Fibroblast of skin of back (primary cell): ENCODE measurements around the gene SLC17A7.
"Not testable (repeated sequence)": the region's sequence is repeated elsewhere in the genome, so short reads cannot be mapped to it uniquely, and the experiment has no call there.

Source experiments
- DNase-seq: peaks from one replicate; pipeline ENCODE4 v3.0.0-alpha.2; 2013

The SLC17A7 gene

DNA sequence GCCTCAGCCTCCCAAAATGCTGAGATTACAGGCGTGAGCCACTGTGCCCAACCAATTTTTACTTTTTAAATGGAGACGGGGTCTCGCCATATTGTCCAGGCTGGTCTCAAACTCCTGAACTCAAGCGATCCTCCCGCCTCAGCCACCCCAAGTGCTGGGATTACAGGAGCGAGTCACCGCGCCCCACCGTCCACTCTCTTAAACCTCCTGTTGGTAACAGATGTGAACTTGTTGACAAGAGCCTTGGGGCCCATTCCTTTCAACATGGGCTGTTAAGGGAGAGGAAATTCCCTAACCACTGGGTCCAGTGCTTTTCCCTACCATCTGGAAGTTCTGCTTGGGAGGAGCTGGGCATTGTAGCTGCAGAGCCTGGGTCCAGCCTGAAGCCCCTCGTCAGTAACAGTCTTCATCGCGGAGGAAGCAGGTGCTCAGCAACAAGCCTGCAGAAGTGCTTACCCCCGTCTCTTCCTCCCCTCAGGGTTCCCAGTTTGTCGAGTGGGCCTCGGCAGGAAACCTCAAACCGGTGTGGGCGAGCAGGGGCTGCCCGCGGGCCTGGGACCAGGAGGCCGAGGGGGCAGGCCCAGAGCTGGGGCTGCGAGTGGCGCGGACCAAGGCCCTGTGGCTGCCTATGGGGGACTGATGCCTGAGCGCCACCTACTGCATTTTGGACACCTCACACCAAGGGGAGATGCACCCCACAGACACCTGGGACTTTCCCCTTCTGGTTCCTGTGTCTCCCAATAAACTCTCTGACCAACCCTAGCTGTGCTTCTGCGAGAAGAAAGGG, 28.7 kb upstream of the SLC17A7 start:
- no peak for DNase-seq

DNA sequence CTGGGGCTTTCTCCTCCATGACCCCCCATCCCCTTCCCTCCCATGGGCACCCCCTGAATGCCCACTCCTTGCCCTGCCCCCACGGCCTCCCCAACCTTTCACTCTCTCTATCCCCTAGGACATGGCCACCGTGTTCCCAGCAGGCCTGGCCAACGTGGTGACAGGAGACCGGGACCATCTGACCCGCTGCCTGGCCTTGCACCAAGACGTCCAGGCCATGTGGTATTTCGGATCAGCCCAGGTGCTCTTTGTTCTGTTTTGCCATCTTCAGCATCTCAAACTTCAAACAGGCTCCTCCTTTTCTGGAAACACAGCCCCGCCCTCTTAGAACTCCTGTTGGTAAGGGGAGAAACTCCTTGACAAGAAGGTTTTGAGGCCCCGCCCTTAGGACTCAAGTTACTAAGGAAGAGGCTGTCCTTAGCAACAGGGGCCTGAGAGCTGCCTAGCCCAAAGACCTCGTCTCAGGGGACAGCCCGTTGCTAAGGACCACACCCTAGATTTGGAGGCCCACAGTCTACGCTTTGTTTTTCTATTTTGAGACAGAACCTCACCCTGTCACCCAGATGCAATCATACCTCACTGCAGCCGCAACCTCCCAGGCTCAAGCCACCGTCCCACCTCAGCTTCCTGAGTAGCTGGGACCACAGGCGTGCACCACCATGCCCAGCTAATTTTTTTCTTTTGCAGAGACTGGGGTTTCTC, 27.6 kb upstream of the SLC17A7 start:
- DNase-seq = peak; percentile 87

DNA sequence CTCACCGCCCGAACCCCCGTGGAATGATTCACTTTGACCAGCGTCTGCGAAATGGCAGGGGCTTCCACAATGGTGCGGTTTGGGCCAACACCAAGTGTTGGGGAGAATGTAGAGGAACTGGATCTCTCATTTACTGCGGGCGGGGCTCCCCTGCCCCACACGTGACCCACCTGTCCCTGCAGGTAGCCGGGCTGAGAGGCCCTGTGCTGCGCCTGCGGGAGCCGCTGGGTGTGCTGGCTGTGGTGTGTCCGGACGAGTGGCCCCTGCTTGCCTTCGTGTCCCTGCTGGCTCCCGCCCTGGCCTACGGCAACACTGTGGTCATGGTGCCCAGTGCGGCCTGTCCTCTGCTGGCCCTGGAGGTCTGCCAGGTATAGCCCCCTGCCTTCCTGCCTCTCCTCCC, 26.9 kb upstream of the SLC17A7 start:
- DNase-seq = no peak

DNA sequence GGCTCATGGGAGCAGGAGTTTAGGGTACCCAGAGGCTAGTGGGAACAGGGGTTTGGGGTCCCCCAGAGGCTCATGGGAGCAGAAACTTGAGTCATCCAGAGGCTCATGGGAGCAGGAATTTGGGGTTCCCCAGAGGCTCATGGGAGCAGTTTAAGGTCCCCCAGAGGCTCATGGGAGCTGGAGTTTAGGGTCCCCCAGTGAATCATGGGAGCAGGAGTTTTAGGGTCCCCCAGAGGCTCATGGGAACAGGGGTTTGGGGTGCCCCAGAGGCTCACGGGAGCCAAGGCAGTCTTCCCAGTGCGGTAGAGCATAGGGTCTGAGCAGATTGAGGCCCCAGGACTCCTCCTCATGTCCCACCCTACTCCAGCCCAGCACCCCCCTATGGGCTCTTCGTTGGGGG, 24.0 kb upstream of the SLC17A7 start:
- no peak for DNase-seq

DNA sequence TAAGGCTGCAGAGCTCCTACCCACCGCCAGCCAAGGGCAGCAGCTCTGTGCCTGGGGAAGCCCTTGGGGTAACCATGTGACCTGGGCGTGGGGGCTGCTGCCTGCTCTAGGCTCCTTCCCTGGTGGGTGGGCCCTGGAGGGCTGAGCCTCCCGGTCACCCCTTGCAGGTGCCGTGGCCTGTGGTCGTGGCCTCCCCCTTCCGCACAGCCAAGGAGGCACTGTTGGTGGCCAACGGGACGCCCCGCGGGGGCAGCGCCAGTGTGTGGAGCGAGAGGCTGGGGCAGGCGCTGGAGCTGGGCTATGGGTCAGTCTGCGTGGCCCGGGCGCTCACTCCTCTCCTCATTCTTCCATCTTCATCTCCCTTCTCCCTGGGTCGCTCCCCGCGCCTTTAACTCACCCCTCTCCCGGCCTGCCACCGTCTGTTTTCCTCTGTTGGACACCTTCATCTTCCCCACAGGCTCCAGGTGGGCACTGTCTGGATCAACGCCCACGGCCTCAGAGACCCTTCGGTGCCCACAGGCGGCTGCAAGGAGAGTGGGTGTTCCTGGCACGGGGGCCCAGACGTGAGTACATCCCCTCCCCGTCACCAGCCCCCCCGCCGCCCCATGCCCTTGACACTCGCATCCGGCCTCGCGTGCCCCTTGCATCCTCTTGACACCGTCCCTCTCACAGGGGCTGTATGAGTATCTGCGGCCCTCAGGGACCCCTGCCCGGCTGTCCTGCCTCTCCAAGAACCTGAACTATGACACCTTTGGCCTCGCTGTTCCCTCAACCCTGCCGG, 22.8 kb upstream of the SLC17A7 start:
- DNase-seq = no peak

DNA sequence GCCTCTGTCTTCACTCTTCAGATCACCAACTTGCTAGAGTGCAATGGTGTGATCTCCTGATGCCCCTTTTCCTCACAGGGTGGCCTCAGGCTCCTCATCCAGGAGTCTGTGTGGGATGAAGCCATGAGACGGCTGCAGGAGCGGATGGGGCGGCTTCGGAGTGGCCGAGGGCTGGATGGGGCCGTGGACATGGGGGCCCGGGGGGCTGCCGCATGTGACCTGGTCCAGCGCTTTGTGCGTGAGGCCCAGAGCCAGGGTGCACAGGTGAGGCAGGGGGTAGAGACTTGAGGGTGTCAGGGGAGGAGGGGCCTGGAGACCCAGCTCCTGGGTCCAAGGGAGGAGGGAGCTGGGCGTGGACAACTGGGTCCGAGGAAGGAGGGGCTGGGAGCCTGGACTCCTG, 21.2 kb upstream of the SLC17A7 start:
- no peak for DNase-seq

DNA sequence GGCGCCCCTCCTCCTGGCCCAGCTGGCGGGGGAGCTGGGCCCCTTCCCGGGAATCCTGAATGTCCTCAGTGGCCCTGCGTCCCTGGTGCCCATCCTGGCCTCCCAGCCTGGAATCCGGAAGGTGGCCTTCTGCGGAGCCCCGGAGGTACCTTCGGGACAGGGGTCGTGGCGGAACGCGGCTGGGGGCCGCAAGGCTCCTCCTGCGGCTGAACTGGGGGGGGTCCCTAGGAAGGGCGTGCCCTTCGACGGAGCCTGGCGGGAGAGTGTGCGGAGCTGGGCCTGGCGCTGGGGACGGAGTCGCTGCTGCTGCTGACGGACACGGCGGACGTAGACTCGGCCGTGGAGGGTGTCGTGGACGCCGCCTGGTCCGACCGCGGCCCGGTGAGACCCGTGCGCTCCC, 20.3 kb upstream of the SLC17A7 start:
- DNase-seq = no peak

DNA sequence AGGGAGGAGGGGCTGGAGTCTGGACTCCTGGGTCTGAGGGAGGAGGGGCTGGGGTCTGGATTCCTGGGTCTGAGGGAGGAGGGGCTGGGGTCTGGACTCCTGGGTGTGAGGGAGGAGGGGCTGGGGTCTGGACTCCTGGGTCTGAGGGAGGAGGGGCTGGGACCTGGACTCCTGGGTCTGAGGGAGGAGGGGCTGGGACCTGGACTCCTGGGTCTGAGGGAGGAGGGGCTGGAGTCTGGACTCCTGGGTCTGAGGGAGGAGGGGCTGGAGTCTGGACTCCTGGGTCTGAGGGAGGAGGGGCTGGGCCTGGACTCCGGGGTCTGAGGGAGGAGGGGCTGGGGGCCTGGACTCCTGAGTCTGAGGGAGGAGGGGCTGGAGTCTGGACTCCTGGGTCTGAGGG, 19.8 kb upstream of the SLC17A7 start:
- DNase-seq = not testable (repeated sequence)

DNA sequence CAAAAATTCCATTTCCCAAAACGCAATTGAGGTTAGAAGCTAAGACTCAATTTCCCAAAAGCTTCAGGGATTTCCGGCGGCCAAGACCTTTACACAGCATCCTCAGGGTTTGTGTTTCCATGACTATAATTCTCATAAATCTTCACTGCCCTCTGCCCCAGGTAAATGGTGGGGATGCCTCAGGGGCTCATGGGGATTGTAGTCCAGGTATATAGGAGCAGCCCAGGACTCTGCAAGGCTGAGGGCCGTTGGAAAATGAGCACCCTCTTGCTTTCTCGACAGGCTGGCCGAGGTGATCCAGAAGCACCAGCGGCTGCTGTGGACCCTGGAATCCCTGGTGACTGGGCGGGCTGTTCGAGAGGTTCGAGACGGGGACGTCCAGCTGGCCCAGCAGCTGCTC, 18.1 kb upstream of the SLC17A7 start:
- DNase-seq = no peak

DNA sequence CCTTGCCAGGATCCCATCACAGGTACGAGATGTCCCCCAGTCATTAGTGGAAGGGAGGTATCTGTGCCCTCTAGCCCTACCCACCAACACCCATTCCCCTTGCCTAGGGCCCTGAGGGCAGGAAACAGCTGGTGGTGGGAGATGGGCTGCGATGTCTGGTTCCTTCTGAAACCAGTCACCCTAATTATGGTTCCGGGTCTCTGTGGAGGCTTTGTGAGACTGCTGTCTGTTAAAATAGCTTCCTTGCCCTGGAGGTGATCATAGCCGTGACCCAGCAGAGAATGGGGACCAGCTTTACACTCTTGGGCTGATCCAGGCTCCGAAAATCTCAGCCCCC, 17.2 kb upstream of the SLC17A7 start:
- no peak for DNase-seq

DNA sequence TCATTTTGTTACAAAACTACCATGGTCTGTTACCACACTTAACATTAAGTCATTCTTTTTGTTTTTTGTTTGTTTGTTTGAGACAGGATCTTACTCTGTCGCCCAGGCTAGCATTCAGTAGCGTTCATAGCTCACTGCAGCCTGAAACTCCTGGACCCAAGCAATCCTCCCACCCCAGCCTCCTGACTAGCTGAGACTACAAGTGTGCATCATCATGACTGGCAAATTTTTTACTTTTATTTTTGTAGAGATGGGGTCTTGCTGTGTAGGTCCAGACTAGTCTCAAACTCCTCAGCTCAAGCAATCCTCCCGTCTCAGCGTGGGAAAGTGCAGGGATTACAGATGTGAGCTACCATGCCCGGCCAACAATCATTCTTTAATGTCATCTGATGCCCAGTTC, 15.0 kb upstream of the SLC17A7 start:
- DNase-seq = no peak

DNA sequence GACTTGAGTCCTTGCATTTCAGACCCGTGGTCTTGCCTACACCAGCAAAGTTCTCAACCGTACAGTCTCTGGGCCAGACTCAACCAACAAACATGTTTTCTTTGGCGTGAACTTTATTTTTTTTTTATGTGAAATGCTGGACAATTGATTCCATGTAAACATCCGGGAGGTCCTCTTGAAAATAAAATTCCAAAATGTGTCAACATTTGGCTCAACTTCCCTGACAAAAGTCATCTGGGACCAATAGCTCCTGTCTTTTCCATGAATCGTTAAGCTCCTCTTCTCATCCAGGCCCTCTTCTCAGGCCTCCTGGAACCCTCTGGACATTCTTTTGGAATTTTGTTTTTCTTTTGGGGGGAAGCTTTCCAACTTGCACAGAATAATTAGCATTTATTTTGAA, 14.4 kb upstream of the SLC17A7 start:
- DNase-seq = no peak

DNA sequence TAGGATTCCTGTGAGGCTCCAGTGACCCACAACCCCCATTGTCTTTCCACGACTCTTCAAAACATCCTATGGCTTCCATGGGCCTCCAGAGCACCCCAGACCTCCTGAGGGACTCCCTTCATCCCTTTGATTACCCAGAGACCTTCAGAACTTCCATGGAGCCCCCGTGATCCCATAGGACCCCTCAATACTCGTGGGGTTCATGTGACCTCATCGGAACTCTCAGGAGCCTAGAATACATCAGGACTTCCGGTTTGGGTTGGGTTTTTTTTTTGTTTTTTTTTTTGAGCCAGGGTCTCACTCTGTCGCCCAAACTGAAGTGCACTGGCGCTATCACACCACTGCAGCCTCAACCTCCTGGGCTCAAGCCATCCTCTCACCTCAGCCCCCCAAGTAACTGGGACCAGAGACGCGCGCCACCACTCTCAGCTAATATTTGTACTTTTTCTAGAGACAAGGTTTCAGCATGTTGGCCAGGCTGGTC, 12.5 kb upstream of the SLC17A7 start:
- no peak for DNase-seq

DNA sequence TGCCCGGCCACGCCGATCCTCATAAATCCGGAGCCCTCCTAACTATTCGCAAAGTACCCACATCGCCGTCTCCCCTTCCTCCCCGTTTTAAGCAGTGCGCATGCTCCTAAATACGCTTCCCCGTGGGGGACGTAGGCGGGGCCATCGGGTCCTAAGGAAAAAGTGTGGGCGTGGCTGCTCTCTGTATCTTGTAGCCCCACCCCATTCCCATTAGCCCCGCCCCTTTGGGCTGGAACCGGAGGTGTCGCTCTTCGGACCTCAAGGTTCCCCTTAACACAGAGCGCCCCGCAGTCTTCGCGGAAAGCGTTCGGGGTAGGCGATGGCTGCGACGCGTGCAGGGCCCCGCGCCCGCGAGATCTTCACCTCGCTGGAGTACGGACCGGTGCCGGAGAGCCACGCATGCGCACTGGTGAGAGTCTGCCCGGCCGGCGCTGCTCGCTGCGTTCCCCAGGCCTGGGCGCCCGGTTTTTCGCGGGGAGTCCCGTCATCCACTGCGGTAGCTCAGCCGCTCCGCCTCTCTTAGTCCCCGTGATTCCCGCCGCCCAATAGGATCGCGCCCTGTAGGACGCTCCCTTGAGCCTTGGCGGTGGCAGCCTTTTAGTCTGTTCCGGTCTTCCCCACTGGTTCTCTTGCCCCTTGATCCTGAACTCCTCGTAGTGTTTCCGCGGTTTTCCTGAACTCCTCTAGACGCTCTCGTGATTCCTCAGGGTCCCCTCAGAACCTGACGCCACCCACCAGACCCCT, 11.9 kb upstream of the SLC17A7 start, which contains the start of gene ALDH16A1:
TSS of gene ALDH16A1 (plus strand) at position 213 of the 744 bp plus-strand sequence. CDS start at position 320, 107 bp downstream.
- peak; percentile 98 for DNase-seq

DNA sequence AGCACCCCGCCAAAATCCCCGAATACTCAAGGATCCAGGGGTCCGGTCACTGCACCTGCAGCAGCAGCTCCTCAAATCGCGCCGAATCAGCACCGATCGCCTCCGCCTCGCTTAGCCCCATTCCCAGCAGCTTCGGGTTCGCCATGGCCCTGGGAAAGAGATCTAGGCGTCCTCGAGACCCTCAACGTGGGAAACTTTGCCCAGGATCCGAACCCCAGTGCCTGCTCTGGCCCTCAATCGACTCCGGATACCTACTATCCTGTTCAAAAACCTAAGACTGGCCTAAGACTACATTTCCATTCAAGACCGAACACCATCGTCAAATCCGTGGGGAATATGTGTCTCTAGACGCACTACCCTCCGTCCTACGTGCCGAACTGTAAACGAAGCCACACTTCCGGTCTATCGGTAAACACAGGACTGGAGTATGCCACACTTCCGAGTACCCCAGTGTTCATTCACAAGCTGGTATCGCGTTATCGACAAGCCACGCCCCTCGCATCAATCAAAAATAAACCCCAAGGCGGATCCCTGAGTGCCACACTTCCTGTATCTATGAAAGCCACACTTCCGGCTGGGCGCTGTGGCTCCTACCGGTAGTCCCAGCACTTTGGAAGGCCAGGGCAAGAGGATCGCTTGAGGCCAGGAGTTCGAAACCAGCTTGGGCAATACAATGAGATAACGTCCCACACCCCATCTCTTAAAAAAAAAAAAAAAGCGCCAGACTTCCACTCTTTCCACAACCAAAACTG, 10.3 kb upstream of the SLC17A7 start, which contains the start of gene PIH1D1:
TSS of gene PIH1D1 (minus strand) at position 385 of the 752 bp plus-strand sequence. CDS start at position 145, 240 bp downstream.
- DNase-seq = peak; percentile 100

DNA sequence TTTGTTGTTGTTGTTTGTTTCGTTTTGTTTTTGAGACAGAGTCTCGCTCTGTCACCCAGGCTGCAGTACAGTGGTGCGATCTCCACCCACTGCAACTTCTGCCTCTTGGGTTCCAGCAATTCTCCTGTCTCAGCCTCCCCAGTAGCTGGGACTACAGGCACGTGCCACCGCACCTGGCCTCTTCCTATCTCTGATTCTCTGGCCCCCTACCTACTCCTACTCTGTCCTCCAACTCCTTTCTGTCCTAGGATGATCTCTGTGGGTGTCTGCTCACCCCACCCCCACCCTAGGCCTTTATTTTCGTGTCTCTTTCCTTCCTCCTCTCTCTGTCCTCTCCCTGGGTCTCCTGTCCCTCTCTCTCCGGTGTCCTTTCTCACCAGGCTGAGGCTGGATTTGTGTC, 9.1 kb upstream of the SLC17A7 start:
- DNase-seq = no peak

DNA sequence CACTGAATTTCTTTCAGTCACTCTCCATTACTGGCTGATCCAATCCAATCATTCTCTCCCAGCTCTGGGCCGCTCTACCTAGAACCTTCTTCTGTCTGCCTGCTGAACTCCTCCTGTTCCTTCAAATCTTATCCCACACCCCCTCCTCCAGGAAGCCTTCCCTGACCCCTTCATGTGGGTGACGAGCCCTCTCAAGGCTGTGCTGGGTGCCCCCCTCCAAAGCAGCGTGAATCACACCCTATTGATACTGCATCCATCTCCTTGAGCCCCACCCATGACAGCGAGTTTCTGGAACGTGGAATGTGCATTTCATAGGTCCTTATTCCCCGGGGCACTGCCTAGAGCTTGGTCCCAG, 7.1 kb upstream of the SLC17A7 start:
- no peak for DNase-seq

DNA sequence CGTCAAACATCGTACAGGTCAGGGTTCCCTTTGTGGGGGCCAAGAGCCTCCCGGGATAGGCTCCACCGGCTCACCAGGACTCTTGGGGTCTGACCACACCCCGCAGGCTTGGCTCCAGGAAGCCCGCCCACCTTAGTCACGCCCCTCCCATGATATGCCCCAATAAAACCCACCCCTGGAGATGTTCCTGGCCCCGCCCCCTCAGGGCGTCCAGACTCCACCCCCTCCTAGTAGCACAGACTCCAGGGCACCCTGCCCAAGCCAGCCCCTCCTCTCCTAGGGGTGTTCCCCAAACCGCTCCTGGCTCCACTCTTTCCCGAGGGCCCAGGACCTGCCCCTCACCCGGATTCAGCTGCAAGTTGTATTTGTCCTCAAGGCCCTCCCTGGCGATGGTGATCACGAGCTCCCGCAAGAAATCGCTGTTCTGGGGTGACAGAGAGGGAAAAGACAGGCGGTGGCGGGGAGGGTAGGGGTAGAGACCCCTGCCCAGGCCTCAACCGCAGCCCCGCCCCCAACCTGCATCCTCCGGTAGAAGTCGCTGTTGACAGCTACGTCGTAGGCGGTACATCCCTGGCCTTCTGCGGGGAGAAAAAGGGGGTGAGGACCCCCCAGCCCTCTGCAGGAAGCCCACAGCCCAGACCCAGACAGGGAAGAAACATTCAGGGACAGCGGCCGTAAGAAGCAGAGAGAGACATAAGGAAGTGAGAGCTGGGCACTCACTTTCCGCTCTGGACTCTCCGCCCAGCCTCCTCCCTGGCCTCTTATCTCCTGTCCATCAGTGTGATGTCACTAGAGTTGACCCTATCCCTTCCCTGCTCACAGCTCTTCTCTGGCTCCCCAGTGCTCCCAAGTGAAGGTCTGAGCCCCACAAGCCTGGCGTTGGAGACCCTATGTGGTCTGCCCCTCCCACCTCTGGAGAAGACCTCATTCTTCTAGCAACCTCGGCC, 6.4 kb upstream of the SLC17A7 start:
- peak; percentile 39 for DNase-seq

DNA sequence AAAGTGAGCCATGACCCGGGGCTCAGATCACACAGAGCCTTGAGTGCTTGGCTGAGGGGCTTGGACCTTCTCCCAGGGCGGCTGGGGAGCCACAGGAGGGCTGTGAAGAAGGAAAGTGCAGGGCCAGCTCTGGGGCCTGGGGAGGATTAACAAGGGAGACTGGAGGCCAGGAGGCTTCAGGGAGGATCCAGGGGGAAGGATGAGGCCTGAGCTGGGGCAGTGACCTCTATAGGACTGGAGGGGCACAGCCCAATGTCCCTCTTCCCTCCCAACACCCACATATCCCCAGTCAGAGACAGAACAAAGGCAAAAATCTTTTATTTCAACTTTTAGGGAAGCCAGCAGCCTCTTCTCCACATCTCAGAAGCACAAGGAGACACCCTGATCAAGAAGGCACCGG, 4.7 kb upstream of the SLC17A7 start:
- no peak for DNase-seq

DNA sequence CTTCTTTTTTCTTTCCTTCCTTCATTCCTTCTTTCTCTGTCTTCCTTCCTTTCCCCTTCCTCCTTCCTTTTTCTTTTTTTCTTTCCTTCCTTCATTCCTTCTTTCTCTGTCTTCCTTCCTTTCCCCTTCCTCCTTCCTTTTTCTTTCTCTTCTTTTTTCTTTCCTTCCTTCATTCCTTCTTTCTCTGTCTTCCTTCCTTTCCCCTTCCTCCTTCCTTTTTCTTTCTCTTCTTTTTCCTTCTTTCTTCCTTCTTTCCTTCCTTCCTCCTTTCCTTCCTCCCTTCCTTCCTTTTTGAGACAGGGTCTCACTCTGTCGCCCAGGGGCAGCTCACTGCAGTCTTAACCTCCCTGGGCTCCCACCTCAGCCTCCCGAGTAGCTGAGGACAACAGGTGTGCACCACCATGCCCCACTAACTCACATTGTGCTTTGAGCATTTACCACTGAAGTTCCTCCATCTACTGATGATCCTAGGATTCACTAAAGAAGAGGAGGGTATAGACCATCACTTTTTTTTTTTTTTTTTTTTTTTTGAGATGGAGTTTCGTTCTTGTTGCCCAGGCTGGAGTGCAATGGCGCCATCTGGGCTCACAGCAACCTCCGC, 2.9 kb upstream of the SLC17A7 start:
- not testable (repeated sequence) for DNase-seq
